GM23338 (cell line): ENCODE results near the gene FKTN. TPM values are rescaled to one million over a fixed set of nuclear protein-coding genes. Genes with fewer than 3 reads are reported as not detected.

Experiments used
- ATAC-seq: fragments of 200-7000 bp; cut with Tn5 transposase; 3 replicates; pipeline ENCODE4 v1.9.1; 2020
- DNase-seq: peaks from one replicate; pipeline ENCODE4 v3.0.0-alpha.2; 2015; ENCODE audit warnings: low spot score
- H2AFZ ChIP-seq: fragments of 200-600 bp; sonication (generic); 2 replicates; pipeline ENCODE4 v1.8.0; 2016; ENCODE audit warnings: antibody characterized with exemption, mild to moderate bottlenecking, moderate library complexity
- H3F3A ChIP-seq: fragments of 200-600 bp; sonication (generic); replicated peaks from 2 replicates; pipeline ENCODE4 v1.8.0; 2017; ENCODE audit warnings: antibody characterized with exemption, mixed run types, low read depth
- H3K27ac ChIP-seq: fragments of 200-600 bp; sonication (generic); 2 replicates; pipeline ENCODE4 v1.6.1; 2016; ENCODE audit warnings: low read depth
- H3K27me3 ChIP-seq: fragments of 200-600 bp; sonication (generic); 2 replicates; pipeline ENCODE4 v1.8.0; 2016; ENCODE audit warnings: mild to moderate bottlenecking, mixed run types, moderate library complexity; ENCODE audit not compliant: insufficient read depth
- H3K36me3 ChIP-seq: fragments of 200-600 bp; sonication (generic); 2 replicates; pipeline ENCODE4 v1.8.0; 2016; ENCODE audit warnings: mild to moderate bottlenecking; ENCODE audit not compliant: insufficient read depth
- H3K4me1 ChIP-seq: fragments of 200-600 bp; sonication (generic); 2 replicates; pipeline ENCODE4 v1.8.0; 2016; ENCODE audit warnings: mild to moderate bottlenecking, moderate library complexity; ENCODE audit not compliant: insufficient read depth
- H3K4me2 ChIP-seq: fragments of 200-600 bp; sonication (generic); 2 replicates; pipeline ENCODE4 v1.7.1; 2017; ENCODE audit warnings: mixed run types
- H3K4me3 ChIP-seq: fragments of 200-600 bp; sonication (generic); 2 replicates; pipeline ENCODE4 v1.6.1; 2016; ENCODE audit warnings: mixed run types
- H3K79me2 ChIP-seq: fragments of 200-600 bp; sonication (generic); replicated peaks from 2 replicates; pipeline ENCODE4 v1.8.0; 2017; ENCODE audit warnings: mild to moderate bottlenecking; ENCODE audit not compliant: insufficient read depth
- H3K9me2 ChIP-seq: fragments of 200-600 bp; sonication (generic); 2 replicates; pipeline ENCODE4 v1.8.0; 2017; ENCODE audit not compliant: insufficient read depth
- H4K20me1 ChIP-seq: fragments of 200-600 bp; sonication (generic); replicated peaks from 2 replicates; pipeline ENCODE4 v1.8.0; 2017; ENCODE audit warnings: mild to moderate bottlenecking; ENCODE audit not compliant: insufficient read depth
- H3K27ac Mint-ChIP-seq: 2 replicates; pipeline ENCODE4 v1.8.0; 2020; ENCODE audit warnings: inconsistent platforms, mild to moderate bottlenecking, moderate library complexity, mixed read lengths
- H3K27me3 Mint-ChIP-seq: 3 replicates; pipeline ENCODE4 v1.8.0; 2022; ENCODE audit warnings: low read depth, mild to moderate bottlenecking, moderate library complexity, mixed read lengths, inconsistent platforms; ENCODE audit not compliant: insufficient read depth, poor library complexity
- H3K36me3 Mint-ChIP-seq: 3 replicates; pipeline ENCODE4 v1.8.0; 2021; ENCODE audit warnings: low read depth, mild to moderate bottlenecking, inconsistent platforms, moderate library complexity, mixed read lengths
- H3K4me1 Mint-ChIP-seq: 3 replicates; pipeline ENCODE4 v1.8.0; 2020; ENCODE audit warnings: mild to moderate bottlenecking, inconsistent platforms, mixed read lengths
- H3K4me3 Mint-ChIP-seq: 3 replicates; pipeline ENCODE4 v1.8.0; 2021; ENCODE audit warnings: moderate library complexity, mild to moderate bottlenecking, inconsistent platforms, mixed read lengths
- H3K9me3 Mint-ChIP-seq: 3 replicates; pipeline ENCODE4 v1.8.0; 2020; ENCODE audit warnings: moderate library complexity, mild to moderate bottlenecking, inconsistent platforms, mixed read lengths
- CREB1 ChIP-seq: fragments of 250-450 bp; sonication (Bioruptor Pico); IDR thresholded peaks from 2 replicates; pipeline ENCODE4 v1.5.0; 2020; ENCODE audit warnings: low read depth, mild to moderate bottlenecking, moderate library complexity
- ETS1 ChIP-seq: IDR thresholded peaks from 2 replicates; pipeline ENCODE4 v1.6.1; 2016; ENCODE audit warnings: antibody characterized with exemption
- EZH2 ChIP-seq: fragments of 200-600 bp; sonication (generic); IDR thresholded peaks from one replicate; pipeline ENCODE4 v1.8.0; 2017; ENCODE audit warnings: antibody characterized with exemption, mild to moderate bottlenecking, low read depth; ENCODE audit not compliant: unreplicated experiment
- EZH2phosphoT487 ChIP-seq: fragments of 200-600 bp; sonication (generic); IDR thresholded peaks from one replicate; pipeline ENCODE4 v1.8.1; 2018; ENCODE audit warnings: antibody characterized with exemption; ENCODE audit not compliant: unreplicated experiment
- NANOG ChIP-seq: IDR thresholded peaks from 2 replicates; pipeline ENCODE4 v1.6.1; 2016; ENCODE audit warnings: antibody characterized with exemption, borderline replicate concordance
- POLR2AphosphoS5 ChIP-seq: IDR thresholded peaks from 2 replicates; pipeline ENCODE4 v1.6.1; 2016; ENCODE audit warnings: antibody characterized with exemption, low read depth
- REST ChIP-seq: IDR thresholded peaks from one replicate; pipeline ENCODE4 v1.6.1; 2018; ENCODE audit warnings: antibody characterized with exemption; ENCODE audit not compliant: unreplicated experiment
- STAT1 ChIP-seq: IDR thresholded peaks from one replicate; pipeline ENCODE4 v1.6.1; 2016; ENCODE audit warnings: antibody characterized with exemption; ENCODE audit not compliant: unreplicated experiment
- ZNF331 ChIP-seq: fragments of 250-450 bp; sonication (Bioruptor Pico); IDR thresholded peaks from 2 replicates; pipeline ENCODE4 v1.5.0; 2020; ENCODE audit warnings: low read depth, mild to moderate bottlenecking, moderate library complexity
- ZNF462 ChIP-seq: fragments of 250-450 bp; sonication (Bioruptor Pico); IDR thresholded peaks from 2 replicates; pipeline ENCODE4 v1.5.0; 2020; ENCODE audit warnings: mild to moderate bottlenecking, moderate library complexity
- polyA plus RNA-seq: library from polyadenylated mRNA; unstranded; fragments of >200 nt; fragmentation: Nextera tagmentation; extraction: Ambion mirVana; gene quantifications from 2 replicates; pipeline ENCODE4 v1.2.1, GENCODE V29; 2016
- total RNA-seq: library from RNA; depleted of rRNA; stranded (reverse); fragments of >200 nt; shearing (Covaris generic); gene quantifications from 2 replicates; pipeline ENCODE4 v1.2.3, GENCODE V29; 2014

The FKTN gene
- total and polyA plus RNA-seq, 2 experiments from 2014 or later, result 6.8 to 9.9 TPM

- Histone ChIP-seq H3K4me3 (no peak overlapping the region), H4K20me1 (no peaks in the 10 kb centered on the region), H3K27me3 (no peaks in the 10 kb centered on the region), H3K27ac (no peak overlapping the region), H3K79me2 (no peaks in the 10 kb centered on the region), H3K4me1 (no peaks in the 10 kb centered on the region), H3F3A (no peaks in the 10 kb centered on the region), H3K36me3 (no peaks in the 10 kb centered on the region), H3K4me2 (no peak overlapping the region), H3K9me2 (no peaks in the 10 kb centered on the region), H2AFZ (no peak overlapping the region)
- Mint-ChIP-seq H3K4me1 (peaks cover 6% of the 10 kb centered on the region; the same call in 2 of the 3 replicates), H3K36me3 (peaks cover 3% of the 10 kb centered on the region; the same call in 2 of the 3 replicates), H3K27me3 (peaks cover 6% of the 10 kb centered on the region), H3K4me3 (no peak overlapping the region), H3K27ac (no peak overlapping the region), H3K9me3 (no peaks in the 10 kb centered on the region)
- DNase-seq, result no peak
- no peak for TF ChIP-seq ZNF331 (CRISPR knock-in tag)
- no peak for TF ChIP-seq CREB1 (CRISPR knock-in tag)
- no peak for TF ChIP-seq ZNF462 (CRISPR knock-in tag)
- TF ChIP-seq NANOG, result no peak
- ATAC-seq, result no peak
These were observed 46.5 kb upstream of the FKTN start for GRCh38 chr9:105511446-105511845.

- Histone ChIP-seq H2AFZ (no peak overlapping the region), H3K27ac (no peak overlapping the region), H3K4me2 (peak overlapping the region; percentile 16; the same call in 1 of the 2 replicates), H3K4me3 (no peak overlapping the region), H3K36me3 (peaks cover 7% of the 10 kb centered on the region; the same call in 1 of the 2 replicates), H3K79me2 (no peaks in the 10 kb centered on the region), H3K4me1 (no peaks in the 10 kb centered on the region), H3F3A (no peaks in the 10 kb centered on the region), H3K27me3 (no peaks in the 10 kb centered on the region), H3K9me2 (no peaks in the 10 kb centered on the region), H4K20me1 (no peaks in the 10 kb centered on the region)
- DNase-seq (peak; percentile 62), ATAC-seq (peak; percentile 84)
- Mint-ChIP-seq H3K27ac (peak overlapping the region; percentile 40; the same call in 1 of the 2 replicates), H3K27me3 (peaks cover 8% of the 10 kb centered on the region), H3K4me1 (peaks cover 6% of the 10 kb centered on the region; the same call in 2 of the 3 replicates), H3K9me3 (no peaks in the 10 kb centered on the region), H3K36me3 (peaks cover 16% of the 10 kb centered on the region), H3K4me3 (no peak overlapping the region)
- no peak for TF ChIP-seq NANOG
- no peak for TF ChIP-seq CREB1 (CRISPR knock-in tag)
- no peak for TF ChIP-seq STAT1
- TF ChIP-seq EZH2phosphoT487, result no peak
- TF ChIP-seq REST, result no peak
- TF ChIP-seq POLR2AphosphoS5, result no peak
- TF ChIP-seq ETS1, result no peak
- TF ChIP-seq EZH2, result no peak
These were observed 42.0 kb upstream of the FKTN start for GRCh38 chr9:105515811-105516413.
